Measurements from ENCODE around the gene SEPTIN5. TPM values are rescaled to one million over a fixed set of nuclear protein-coding genes. Genes with fewer than 3 reads are reported as not detected.
A peak's percentile ranks its signal among the peaks of the same experiment; 100 is the strongest.

The SEPTIN5 gene
- total and polyA plus RNA-seq, 8 donors: 4.2 to 53.4 (median 7.9) TPM

GRCh38 chr22:19710020-19710768 lies 4.1 kb upstream of the SEPTIN5 start:
- no peak overlapping the region for H3K4me3 ChIP-seq

GRCh38 chr22:19710769-19711106 lies 3.6 kb upstream of the SEPTIN5 start:
- Histone ChIP-seq H3K4me1 (peaks cover 0 to 3% (median 0%) of the 10 kb centered on the region in 3 donors), H3K36me3 (no peaks in the 10 kb centered on the region), H3K27me3 (no peaks in the 10 kb centered on the region), H3K27ac (no peak overlapping the region), H3K9me3 (no peaks in the 10 kb centered on the region), H3K4me3 (no peak overlapping the region)
- no peak for ATAC-seq
- TF ChIP-seq, protein P1, sequence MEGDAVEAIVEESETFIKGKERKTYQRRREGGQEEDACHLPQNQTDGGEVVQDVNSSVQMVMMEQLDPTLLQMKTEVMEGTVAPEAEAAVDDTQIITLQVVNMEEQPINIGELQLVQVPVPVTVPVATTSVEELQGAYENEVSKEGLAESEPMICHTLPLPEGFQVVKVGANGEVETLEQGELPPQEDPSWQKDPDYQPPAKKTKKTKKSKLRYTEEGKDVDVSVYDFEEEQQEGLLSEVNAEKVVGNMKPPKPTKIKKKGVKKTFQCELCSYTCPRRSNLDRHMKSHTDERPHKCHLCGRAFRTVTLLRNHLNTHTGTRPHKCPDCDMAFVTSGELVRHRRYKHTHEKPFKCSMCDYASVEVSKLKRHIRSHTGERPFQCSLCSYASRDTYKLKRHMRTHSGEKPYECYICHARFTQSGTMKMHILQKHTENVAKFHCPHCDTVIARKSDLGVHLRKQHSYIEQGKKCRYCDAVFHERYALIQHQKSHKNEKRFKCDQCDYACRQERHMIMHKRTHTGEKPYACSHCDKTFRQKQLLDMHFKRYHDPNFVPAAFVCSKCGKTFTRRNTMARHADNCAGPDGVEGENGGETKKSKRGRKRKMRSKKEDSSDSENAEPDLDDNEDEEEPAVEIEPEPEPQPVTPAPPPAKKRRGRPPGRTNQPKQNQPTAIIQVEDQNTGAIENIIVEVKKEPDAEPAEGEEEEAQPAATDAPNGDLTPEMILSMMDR (IDR thresholded peaks at IDR 0.05): no peak
- no peak for DNase-seq
- WGBS, 2 donors: 75 to 88% methylated on average over 6 of the region's 6 CpGs
- FAIRE-seq: no peak
- intact Hi-C loops (cut with DNase I): no loop called here

More at GRCh38 chr22:19710020-19710768, 4.1 kb upstream of the SEPTIN5 start:
- peak in 2 of 6 donors; percentile 47 to 55 for DNase-seq
- Histone ChIP-seq H3K36me3 (no peaks in the 10 kb centered on the region), H3K27ac (no peak overlapping the region), H3K9me3 (no peaks in the 10 kb centered on the region), H3K4me1 (peaks cover 0 to 3% (median 0%) of the 10 kb centered on the region in 3 donors), H3K27me3 (no peaks in the 10 kb centered on the region)
- no peak for FAIRE-seq
- no peak for ATAC-seq
- TF ChIP-seq, protein P1 (IDR thresholded peaks at IDR 0.05): no peak
- WGBS, 2 donors: 76 to 86% methylated on average over 19 of the region's 19 CpGs
- intact Hi-C loops (cut with DNase I): no loop called here

- WGBS, 2 donors: 81 to 85% methylated on average over 13 of the region's 13 CpGs
- Histone ChIP-seq H3K27me3 (no peaks in the 10 kb centered on the region), H3K27ac (no peak overlapping the region), H3K4me3 (no peak overlapping the region), H3K36me3 (no peaks in the 10 kb centered on the region), H3K9me3 (no peaks in the 10 kb centered on the region), H3K4me1 (peaks cover 0 to 3% (median 0%) of the 10 kb centered on the region in 3 donors)
- no peak for DNase-seq
- TF ChIP-seq, protein P1 (IDR thresholded peaks at IDR 0.05): no peak
- FAIRE-seq: no peak
- no peak for ATAC-seq
- intact Hi-C loops (cut with DNase I): no loop called here
Measured at GRCh38 chr22:19713245-19713644, 1.1 kb upstream of the SEPTIN5 start.

GRCh38 chr22:19713650-19714311 lies 522 bp upstream of the SEPTIN5 start:
- DNase-seq: peak in 3 of 6 donors; percentile 56 to 79 (median 76)
- intact Hi-C loops (cut with DNase I): no loop called here
- 14 to 17% methylated on average over 31 to 38 of the region's 38 CpGs for WGBS, 2 donors

More at GRCh38 chr22:19713650-19714311, 522 bp upstream of the SEPTIN5 start:
- ATAC-seq (peak; percentile 16 to 44 (median 32)), FAIRE-seq (no peak)
- Histone ChIP-seq H3K9me3 (no peaks in the 10 kb centered on the region), H3K36me3 (no peaks in the 10 kb centered on the region), H3K4me1 (peaks cover 0 to 3% (median 0%) of the 10 kb centered on the region in 3 donors), H3K27ac (no peak overlapping the region), H3K27me3 (no peaks in the 10 kb centered on the region), H3K4me3 (peak overlapping the region; percentile 16 to 60 (median 40))
- TF ChIP-seq, protein P1 (IDR thresholded peaks at IDR 0.05): no peak
